HepG2 (cell line): ENCODE data around the gene ABCC1. TPM values are rescaled to one million over a fixed set of nuclear protein-coding genes. Genes with fewer than 3 reads are reported as not detected.

Source experiments
- ATAC-seq: fragments of 200-7000 bp; cut with Tn5 transposase; 3 replicates; pipeline ENCODE4 v1.9.1; 2020; ENCODE audit warnings: mild to moderate bottlenecking, moderate library complexity
- BruUV-seq: library from RNA; stranded (reverse); fragments of 400-500 nt; replicated peaks from 2 replicates; lab custom pipeline; 2021; lab: Mats Ljungman, UMichigan
- CTCF ChIA-PET: fragments of 300-600 bp; formaldehyde crosslinking; extraction: SDS; loops from one replicate; lab custom pipeline; 2021; ENCODE audit warnings: low total read pairs, inconsistent platforms, low intra/inter-chr PET ratio; lab: Yijun Ruan, JAX
- POLR2A ChIA-PET: fragments of 350-600 bp; sonication (Branson Sonifier 250); formaldehyde crosslinking; loops from one replicate; lab custom pipeline; 2020; ENCODE audit warnings: antibody characterized with exemption, inconsistent platforms; lab: Yijun Ruan, JAX
- DNase-seq: peaks from one replicate; pipeline ENCODE4 v3.0.0-alpha.2; 2015; ENCODE audit warnings: low spot score
- FAIRE-seq: peaks from 3 replicates; lab custom pipeline; 2011; peaks lifted over from hg19 to GRCh38; lab: Jason Lieb, UNC
- H2AFZ ChIP-seq: one replicate; pipeline ENCODE4 v1.6.1; 2011; ENCODE audit warnings: low read length, inconsistent platforms
- H3K27ac ChIP-seq: fragments of 300-600 bp; 3 replicates; pipeline ENCODE4 v1.8.0; 2011; ENCODE audit warnings: mixed run types, mild to moderate bottlenecking, mixed read lengths, low read length, inconsistent platforms; ENCODE audit not compliant: insufficient read depth; ENCODE audit errors: extremely low read length
- H3K27me3 ChIP-seq, 2 experiments: fragments of 200-600 bp in 1 of 2; 2 replicates in 1 of 2; 3 replicates in 1 of 2; pipeline versions ENCODE4 v1.6.0 to v1.8.0; 2011; ENCODE audit warnings: low read length in 2 of 2, mild to moderate bottlenecking in 2 of 2, moderate library complexity in 2 of 2, inconsistent platforms in 1 of 2; ENCODE audit not compliant: insufficient read depth in 2 of 2, control insufficient read depth in 1 of 2
- H3K36me3 ChIP-seq, 2 experiments: fragments of 200-600 bp in 1 of 2; replicated peaks in 1 of 2; 2 replicates in 1 of 2; 3 replicates in 1 of 2; pipeline versions ENCODE4 v1.5.1 to v1.8.0; 2011; ENCODE audit warnings: low read length in 2 of 2, inconsistent platforms in 1 of 2; ENCODE audit not compliant: insufficient read depth in 2 of 2, control insufficient read depth in 1 of 2
- H3K4me1 ChIP-seq: 2 replicates; pipeline ENCODE4 v1.5.1; 2012; ENCODE audit warnings: low read length, inconsistent platforms; ENCODE audit not compliant: insufficient read depth
- H3K4me2 ChIP-seq: 2 replicates; pipeline ENCODE4 v1.6.0; 2011; ENCODE audit warnings: low read depth, low read length, inconsistent platforms
- H3K4me3 ChIP-seq, 3 experiments: fragments of 200-600 bp in 1 of 3; sonication (generic), shearing (Covaris generic) in 1 of 3; replicated peaks in 1 of 3; 2 replicates each; pipeline ENCODE4 v1.5.1; 2011 to 2016; ENCODE audit warnings: low read length in 3 of 3, inconsistent platforms in 2 of 3, low read depth in 2 of 3, mild to moderate bottlenecking in 2 of 3, control low read depth in 1 of 3, mixed read lengths in 1 of 3; ENCODE audit not compliant: insufficient read depth in 1 of 3
- H3K79me2 ChIP-seq: one replicate; pipeline ENCODE4 v1.6.1; 2011; ENCODE audit warnings: low read length, inconsistent platforms; ENCODE audit not compliant: insufficient read depth
- H3K9ac ChIP-seq: 2 replicates; pipeline ENCODE4 v1.6.0; 2011; ENCODE audit warnings: mild to moderate bottlenecking, low read depth, low read length, inconsistent platforms; ENCODE audit not compliant: insufficient read depth
- H3K9me3 ChIP-seq: 2 replicates; pipeline ENCODE4 v1.5.1; 2012; ENCODE audit warnings: mild to moderate bottlenecking, low read length
- H4K20me1 ChIP-seq: 2 replicates; pipeline ENCODE4 v1.6.0; 2011; ENCODE audit warnings: inconsistent platforms, mild to moderate bottlenecking, low read length, moderate library complexity; ENCODE audit not compliant: insufficient read depth
- CHD4 ChIP-seq: fragments of 200-600 bp; sonication (generic); IDR thresholded peaks from 2 replicates; pipeline ENCODE4 v1.7.0; 2017; ENCODE audit warnings: mild to moderate bottlenecking, low read length, borderline replicate concordance
- FOXO4 ChIP-seq: sonication (generic); formaldehyde crosslinking; conservative IDR thresholded peaks from 2 replicates; pipeline ENCODE4 v1.8.1; 2023; ENCODE audit warnings: missing genetic modification reagents
- SALL2 ChIP-seq: sonication (generic); formaldehyde crosslinking; IDR thresholded peaks from 2 replicates; pipeline ENCODE4 v1.8.1; 2023; ENCODE audit warnings: mild to moderate bottlenecking, missing genetic modification reagents, inconsistent platforms
- TAF1 ChIP-seq: sonication (generic); formaldehyde crosslinking; IDR thresholded peaks from 2 replicates; pipeline ENCODE4 v1.4.0; 2020; ENCODE audit warnings: missing genetic modification reagents
- U2AF2 ChIP-seq: fragments of 200-400 bp; formaldehyde crosslinking; IDR thresholded peaks from 2 replicates; pipeline ENCODE4 v1.6.1; 2017; ENCODE audit warnings: low read depth, mild to moderate bottlenecking, low read length
- ZNF567 ChIP-seq: sonication (generic); formaldehyde crosslinking; IDR thresholded peaks from 2 replicates; pipeline ENCODE4 v1.8.1; 2023; ENCODE audit warnings: mild to moderate bottlenecking, missing genetic modification reagents, borderline replicate concordance
- ZNF768 ChIP-seq: sonication (generic); formaldehyde crosslinking; IDR thresholded peaks from 2 replicates; pipeline ENCODE4 v1.4.0; 2020; ENCODE audit warnings: missing genetic modification reagents
- WGBS: methylation state at CpG from one replicate; pipeline ENCODE4 v1.1.6; 2017; ENCODE audit warnings: low lambda C conversion rate; 5-methylcytosine and 5-hydroxymethylcytosine counted together
- in situ Hi-C: cut with HindIII; loops from 2 replicates; pipeline ENCODE4 v1.10.0; 2017; ENCODE audit warnings: low pct_unique_long_range_greater_than_20kb; ENCODE audit not compliant: extremely low pct_ligation_motif_present
- intact Hi-C: fragments of 100-400 bp; cut with micrococcal nuclease; formaldehyde crosslinking; loops from one replicate; pipeline ENCODE4 v1.10.0; 2022; ENCODE audit not compliant: unreplicated experiment
- polyA plus RNA-seq, 8 experiments: library from polyadenylated mRNA; depleted of rRNA in 3 of 8; stranded (reverse) in 7 of 8; unstranded in 1 of 8; fragments of >200 nt; fragmentation: Illumina TruSeq in 4 of 8; extraction: Trizol in 4 of 8; gene quantifications; 2 replicates each; pipeline versions ENCODE4 v1.2.1 to v1.2.3, GENCODE V29; 2011 to 2016; ENCODE audit warnings: low read depth in 4 of 8, missing spikeins in 1 of 8, mixed read lengths in 1 of 8; ENCODE audit not compliant: insufficient read depth in 1 of 8
- total RNA-seq, 5 experiments: library from RNA; depleted of rRNA; stranded (reverse); fragments of >200 nt; fragmentation: Illumina TruSeq; extraction: Trizol; gene quantifications; 2 replicates each; pipeline ENCODE4 v1.2.3, GENCODE V29; 2016; ENCODE audit warnings: low read depth in 1 of 5
- TF ChIP-seq, protein P1 (sequence below): sonication (generic); formaldehyde crosslinking; IDR thresholded peaks from 2 replicates; pipeline ENCODE4 v1.4.0; 2020; ENCODE audit warnings: missing genetic modification reagents, low read depth, mild to moderate bottlenecking, borderline replicate concordance
- TF ChIP-seq, protein P2 (sequence below): sonication (generic); formaldehyde crosslinking; IDR thresholded peaks from 2 replicates; pipeline ENCODE4 v1.4.0; 2020; ENCODE audit warnings: mild to moderate bottlenecking, missing genetic modification reagents

ABCC1 gene
- total and polyA plus RNA-seq, 2 of the 13 experiments (the other 11 are each of a cell fraction or from before 2014, with no cell fraction given) = 13.0 to 30.6 TPM

DNA sequence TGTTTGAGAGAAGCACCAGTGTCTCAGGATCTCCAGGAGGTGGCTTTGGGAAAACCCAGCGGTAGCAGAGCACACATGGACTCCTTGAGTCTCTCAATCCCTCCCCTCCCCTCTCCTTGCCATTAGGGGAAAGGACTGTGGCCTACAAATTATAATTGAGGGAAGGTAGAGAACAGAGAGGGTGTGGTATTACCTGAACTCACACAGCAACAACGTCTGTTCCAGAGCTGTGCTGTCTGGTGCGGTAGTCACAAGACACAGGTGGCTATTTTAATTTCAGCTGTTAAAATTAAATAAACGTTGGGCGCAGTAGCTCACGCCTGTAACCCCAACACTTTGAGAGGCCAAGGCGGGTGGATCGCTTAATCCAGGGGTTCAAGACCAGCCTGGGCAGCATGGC is 163.7 kb downstream of the ABCC1 start:
- DNase-seq (no peak), FAIRE-seq (no peak), ATAC-seq (no peak)
- ChIA-PET CTCF (no interaction called here), POLR2A (no interaction called here)
- BruUV-seq = no TSS peak
- no peaks in the 10 kb centered on the region for H3K27me3 ChIP-seq
- TF ChIP-seq TAF1 (CRISPR knock-in tag) = no peak
- TF ChIP-seq, protein P1, sequence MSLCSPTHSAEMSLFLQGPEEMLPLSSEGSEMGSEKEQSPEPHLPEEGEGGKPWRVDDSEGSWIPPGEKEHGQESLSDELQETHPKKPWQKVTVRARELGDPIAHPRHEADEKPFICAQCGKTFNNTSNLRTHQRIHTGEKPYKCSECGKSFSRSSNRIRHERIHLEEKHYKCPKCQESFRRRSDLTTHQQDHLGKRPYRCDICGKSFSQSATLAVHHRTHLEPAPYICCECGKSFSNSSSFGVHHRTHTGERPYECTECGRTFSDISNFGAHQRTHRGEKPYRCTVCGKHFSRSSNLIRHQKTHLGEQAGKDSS (CRISPR knock-in tag) = no peak
- peak; percentile 82 for TF ChIP-seq ZNF768
- no peak for TF ChIP-seq U2AF2
- TF ChIP-seq SALL2 = no peak
- TF ChIP-seq FOXO4 = 0 out of 2 replicates have a peak, but pooled peaks have one; percentile 63
- no peak for TF ChIP-seq ZNF567
- TF ChIP-seq, protein P2, sequence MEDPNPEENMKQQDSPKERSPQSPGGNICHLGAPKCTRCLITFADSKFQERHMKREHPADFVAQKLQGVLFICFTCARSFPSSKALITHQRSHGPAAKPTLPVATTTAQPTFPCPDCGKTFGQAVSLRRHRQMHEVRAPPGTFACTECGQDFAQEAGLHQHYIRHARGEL (CRISPR knock-in tag) = no peak
- TF ChIP-seq CHD4 = peak; percentile 10; the same call in 1 of the 2 replicates
- in situ Hi-C loops (no loop called here), intact Hi-C loops (no loop called here)
- H3K4me3 ChIP-seq = no peak overlapping the region
- no peak overlapping the region for H3K9ac ChIP-seq
- H3K79me2 ChIP-seq = no peaks in the 10 kb centered on the region
- H3K36me3 ChIP-seq = peaks cover 49 to 79% of the 10 kb centered on the region in 2 experiments
- H3K4me1 ChIP-seq = no peaks in the 10 kb centered on the region
- WGBS = 96% methylated on average over 8 of the region's 8 CpGs
- H4K20me1 ChIP-seq = no peaks in the 10 kb centered on the region
- H3K4me2 ChIP-seq = no peak overlapping the region
- no peak overlapping the region for H3K27ac ChIP-seq
- H3K9me3 ChIP-seq = peaks cover 2% of the 10 kb centered on the region; the same call in 1 of the 2 replicates
- no peak overlapping the region for H2AFZ ChIP-seq
